ENCODE measurements around the gene PGLYRP2. TPM values are rescaled to one million over a fixed set of nuclear protein-coding genes. Genes with fewer than 3 reads are reported as not detected.
A peak's percentile ranks its signal among the peaks of the same experiment; 100 is the strongest.

Gene PGLYRP2
- total and polyA plus RNA-seq, 9 of the 15 experiments (the other 6 are each of a cell fraction or from before 2014, with no cell fraction given), result not detected

GRCh38 chr19:15433519-15434069 lies 45.7 kb downstream of the PGLYRP2 start:
- DNase-seq (ENCODE audit: extremely low read depth in 1 of 4, low spot score in 3 of 4), result no peak
- Histone ChIP-seq H3K79me2 (ENCODE audit: control insufficient read depth, insufficient read depth, low read length) (peaks cover 41% of the 10 kb centered on the region), H3K4me3 (peak overlapping the region; percentile 75), H3K9ac (ENCODE audit: insufficient read depth in 1 of 2, low read depth in 2 of 2, low read length in 2 of 2) (peak overlapping the region in 1 of 2 experiments; percentile 90; a peak in 2 of 4 replicates), H3K27ac (ENCODE audit: extremely low read depth, low read depth, low read length) (no peak overlapping the region), H3K4me1 (replicated peaks in 1 of 2; ENCODE audit: control insufficient read depth in 2 of 2, insufficient read depth in 2 of 2, low read length in 2 of 2) (peaks cover 14 to 52% of the 10 kb centered on the region in 2 experiments), H3K27me3 (ENCODE audit: control insufficient read depth in 2 of 2, insufficient read depth in 2 of 2, low read length in 2 of 2) (peaks cover 0 to 9% of the 10 kb centered on the region in 2 experiments; a peak in 2 of 5 replicates), H3K4me2 (ENCODE audit: insufficient read depth, low read length) (peak overlapping the region; percentile 86), H3K36me3 (ENCODE audit: control insufficient read depth, insufficient read depth, low read length) (peaks cover 25% of the 10 kb centered on the region; the same call in 2 of the 3 replicates), H3K9me1 (ENCODE audit: control insufficient read depth, insufficient read depth, low read length) (peaks cover 5% of the 10 kb centered on the region), H2AFZ (ENCODE audit: low read depth, low read length) (peak overlapping the region; percentile 93), H4K20me1 (replicated peaks; ENCODE audit: control insufficient read depth, insufficient read depth, low read length) (no peaks in the 10 kb centered on the region), H3K9me3 (replicated peaks; ENCODE audit: control insufficient read depth, insufficient read depth, low read depth, low read length) (no peaks in the 10 kb centered on the region)
- no TSS peak for BruUV-seq (replicated peaks)
- WGBS (ENCODE audit: insufficient coverage, low coverage, missing lambda C conversion rate), result 77% methylated on average over 8 of the region's 8 CpGs
- ChIA-PET CTCF (ENCODE audit: low intra/inter-chr PET ratio) (no interaction called here), POLR2A (interaction anchor here (1.2 to 1.5 kb wide), 4 partner anchors 14 to 35 kb away, joined by 5 to 19 read pairs (median 7); partner anchors contain the start of gene AKAP8L)
- intact Hi-C loops (cut with micrococcal nuclease) (loop anchor here (2.0 kb wide), 1 partner anchor 15 kb away; the partner anchor contains the start of gene AKAP8L), in situ Hi-C loops (cut with MboI) (no loop called here)
- TF ChIP-seq, protein P1, sequence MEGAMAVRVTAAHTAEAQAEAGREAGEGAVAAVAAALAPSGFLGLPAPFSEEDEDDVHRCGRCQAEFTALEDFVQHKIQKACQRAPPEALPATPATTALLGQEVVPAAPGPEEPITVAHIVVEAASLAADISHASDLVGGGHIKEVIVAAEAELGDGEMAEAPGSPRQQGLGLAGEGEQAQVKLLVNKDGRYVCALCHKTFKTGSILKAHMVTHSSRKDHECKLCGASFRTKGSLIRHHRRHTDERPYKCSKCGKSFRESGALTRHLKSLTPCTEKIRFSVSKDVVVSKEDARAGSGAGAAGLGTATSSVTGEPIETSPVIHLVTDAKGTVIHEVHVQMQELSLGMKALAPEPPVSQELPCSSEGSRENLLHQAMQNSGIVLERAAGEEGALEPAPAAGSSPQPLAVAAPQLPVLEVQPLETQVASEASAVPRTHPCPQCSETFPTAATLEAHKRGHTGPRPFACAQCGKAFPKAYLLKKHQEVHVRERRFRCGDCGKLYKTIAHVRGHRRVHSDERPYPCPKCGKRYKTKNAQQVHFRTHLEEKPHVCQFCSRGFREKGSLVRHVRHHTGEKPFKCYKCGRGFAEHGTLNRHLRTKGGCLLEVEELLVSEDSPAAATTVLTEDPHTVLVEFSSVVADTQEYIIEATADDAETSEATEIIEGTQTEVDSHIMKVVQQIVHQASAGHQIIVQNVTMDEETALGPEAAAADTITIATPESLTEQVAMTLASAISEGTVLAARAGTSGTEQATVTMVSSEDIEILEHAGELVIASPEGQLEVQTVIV (CRISPR knock-in tag; IDR thresholded peaks at IDR 0.05; ENCODE audit: borderline replicate concordance), result no peak
- TF ChIP-seq, protein P2, sequence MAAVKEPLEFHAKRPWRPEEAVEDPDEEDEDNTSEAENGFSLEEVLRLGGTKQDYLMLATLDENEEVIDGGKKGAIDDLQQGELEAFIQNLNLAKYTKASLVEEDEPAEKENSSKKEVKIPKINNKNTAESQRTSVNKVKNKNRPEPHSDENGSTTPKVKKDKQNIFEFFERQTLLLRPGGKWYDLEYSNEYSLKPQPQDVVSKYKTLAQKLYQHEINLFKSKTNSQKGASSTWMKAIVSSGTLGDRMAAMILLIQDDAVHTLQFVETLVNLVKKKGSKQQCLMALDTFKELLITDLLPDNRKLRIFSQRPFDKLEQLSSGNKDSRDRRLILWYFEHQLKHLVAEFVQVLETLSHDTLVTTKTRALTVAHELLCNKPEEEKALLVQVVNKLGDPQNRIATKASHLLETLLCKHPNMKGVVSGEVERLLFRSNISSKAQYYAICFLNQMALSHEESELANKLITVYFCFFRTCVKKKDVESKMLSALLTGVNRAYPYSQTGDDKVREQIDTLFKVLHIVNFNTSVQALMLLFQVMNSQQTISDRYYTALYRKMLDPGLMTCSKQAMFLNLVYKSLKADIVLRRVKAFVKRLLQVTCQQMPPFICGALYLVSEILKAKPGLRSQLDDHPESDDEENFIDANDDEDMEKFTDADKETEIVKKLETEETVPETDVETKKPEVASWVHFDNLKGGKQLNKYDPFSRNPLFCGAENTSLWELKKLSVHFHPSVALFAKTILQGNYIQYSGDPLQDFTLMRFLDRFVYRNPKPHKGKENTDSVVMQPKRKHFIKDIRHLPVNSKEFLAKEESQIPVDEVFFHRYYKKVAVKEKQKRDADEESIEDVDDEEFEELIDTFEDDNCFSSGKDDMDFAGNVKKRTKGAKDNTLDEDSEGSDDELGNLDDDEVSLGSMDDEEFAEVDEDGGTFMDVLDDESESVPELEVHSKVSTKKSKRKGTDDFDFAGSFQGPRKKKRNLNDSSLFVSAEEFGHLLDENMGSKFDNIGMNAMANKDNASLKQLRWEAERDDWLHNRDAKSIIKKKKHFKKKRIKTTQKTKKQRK (IDR thresholded peaks at IDR 0.05; ENCODE audit: borderline replicate concordance, low read depth, low read length), result no peak
- TF ChIP-seq TGIF2 (CRISPR knock-in tag; IDR thresholded peaks at IDR 0.05), result no peak
- no peak for TF ChIP-seq NCOR1 (IDR thresholded peaks at IDR 0.05)
- TF ChIP-seq, protein P3, sequence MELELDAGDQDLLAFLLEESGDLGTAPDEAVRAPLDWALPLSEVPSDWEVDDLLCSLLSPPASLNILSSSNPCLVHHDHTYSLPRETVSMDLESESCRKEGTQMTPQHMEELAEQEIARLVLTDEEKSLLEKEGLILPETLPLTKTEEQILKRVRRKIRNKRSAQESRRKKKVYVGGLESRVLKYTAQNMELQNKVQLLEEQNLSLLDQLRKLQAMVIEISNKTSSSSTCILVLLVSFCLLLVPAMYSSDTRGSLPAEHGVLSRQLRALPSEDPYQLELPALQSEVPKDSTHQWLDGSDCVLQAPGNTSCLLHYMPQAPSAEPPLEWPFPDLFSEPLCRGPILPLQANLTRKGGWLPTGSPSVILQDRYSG (tag; conservative IDR thresholded peaks at IDR 0.05; ENCODE audit: low read depth), result no peak
- no peak for TF ChIP-seq RBM15 (IDR thresholded peaks at IDR 0.05; ENCODE audit: insufficient read depth, low read length)
- TF ChIP-seq THRAP3 (IDR thresholded peaks at IDR 0.05; ENCODE audit: borderline replicate concordance), result no peak
- TF ChIP-seq POLR2AphosphoS2 (IDR thresholded peaks at IDR 0.05; ENCODE audit: low read length), result no peak
- TF ChIP-seq ARID1B (IDR thresholded peaks at IDR 0.05), result no peak
- TF ChIP-seq MYNN (IDR thresholded peaks at IDR 0.05), result no peak
- no peak for TF ChIP-seq MYNN (CRISPR knock-in tag; IDR thresholded peaks at IDR 0.05)
- TF ChIP-seq KDM2B (CRISPR knock-in tag; IDR thresholded peaks at IDR 0.05), result no peak
- no peak for TF ChIP-seq DPF2 (IDR thresholded peaks at IDR 0.05)
- TF ChIP-seq MAFG (tag; conservative IDR thresholded peaks at IDR 0.05), result no peak
- ATAC-seq, result no peak
- no peak for FAIRE-seq
